ENCODE measurements around the gene MPPED1.

- TF ChIP-seq CTCF (IDR thresholded peaks at IDR 0.05; ENCODE audit: insufficient read depth, low read length, poor library complexity, severe bottlenecking) (no peak), EZH2phosphoT487 (conservative IDR thresholded peaks at IDR 0.05; ENCODE audit: low read length) (no peak)
Measured at GRCh38 chr22:43436868-43437267, 25.1 kb downstream of the MPPED1 start.

Data from SU-DHL-6 (cell line).